NT2/D1 (cell line): ENCODE results near the gene SMCR8.

Experiments
- SUZ12 ChIP-seq: IDR thresholded peaks from 2 replicates; pipeline ENCODE4 v1.6.1; 2011; ENCODE audit not compliant: insufficient read length, insufficient read depth; ENCODE audit errors: extremely low read depth
- YY1 ChIP-seq: IDR thresholded peaks from 2 replicates; pipeline ENCODE4 v1.6.1; 2011; ENCODE audit not compliant: insufficient read length, insufficient read depth
- ZNF274 ChIP-seq: IDR thresholded peaks from 2 replicates; pipeline ENCODE4 v1.6.1; 2011; ENCODE audit warnings: mild to moderate bottlenecking, low read depth, low read length

DNA sequence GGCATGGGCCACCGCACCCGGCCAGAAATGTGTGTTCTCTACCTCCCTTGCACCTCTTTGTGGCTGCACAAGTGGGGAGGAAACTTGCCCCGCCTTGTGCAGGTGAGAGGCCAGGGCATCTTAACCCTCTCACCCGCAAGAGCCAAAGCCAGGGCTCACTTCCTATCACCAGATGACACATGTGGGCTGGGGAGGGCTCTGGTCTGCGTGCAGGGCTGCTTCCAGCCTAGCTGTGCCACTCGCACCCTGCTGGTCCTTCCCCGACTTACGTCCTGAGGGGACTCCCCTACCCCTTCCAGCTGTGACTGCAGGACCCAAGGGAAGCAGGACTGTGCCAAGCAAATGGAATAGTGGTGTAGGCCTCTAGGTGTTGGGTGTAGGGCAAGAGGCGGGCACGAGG is 47.7 kb upstream of the SMCR8 start:
- TF ChIP-seq YY1 (no peak), ZNF274 (no peak), SUZ12 (no peak)
